ENCODE measurements around the gene DUSP21.

- TF ChIP-seq, protein P1, sequence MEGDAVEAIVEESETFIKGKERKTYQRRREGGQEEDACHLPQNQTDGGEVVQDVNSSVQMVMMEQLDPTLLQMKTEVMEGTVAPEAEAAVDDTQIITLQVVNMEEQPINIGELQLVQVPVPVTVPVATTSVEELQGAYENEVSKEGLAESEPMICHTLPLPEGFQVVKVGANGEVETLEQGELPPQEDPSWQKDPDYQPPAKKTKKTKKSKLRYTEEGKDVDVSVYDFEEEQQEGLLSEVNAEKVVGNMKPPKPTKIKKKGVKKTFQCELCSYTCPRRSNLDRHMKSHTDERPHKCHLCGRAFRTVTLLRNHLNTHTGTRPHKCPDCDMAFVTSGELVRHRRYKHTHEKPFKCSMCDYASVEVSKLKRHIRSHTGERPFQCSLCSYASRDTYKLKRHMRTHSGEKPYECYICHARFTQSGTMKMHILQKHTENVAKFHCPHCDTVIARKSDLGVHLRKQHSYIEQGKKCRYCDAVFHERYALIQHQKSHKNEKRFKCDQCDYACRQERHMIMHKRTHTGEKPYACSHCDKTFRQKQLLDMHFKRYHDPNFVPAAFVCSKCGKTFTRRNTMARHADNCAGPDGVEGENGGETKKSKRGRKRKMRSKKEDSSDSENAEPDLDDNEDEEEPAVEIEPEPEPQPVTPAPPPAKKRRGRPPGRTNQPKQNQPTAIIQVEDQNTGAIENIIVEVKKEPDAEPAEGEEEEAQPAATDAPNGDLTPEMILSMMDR (IDR thresholded peaks at IDR 0.05), result no peak
- no peak for TF ChIP-seq EZH2phosphoT487 (IDR thresholded peaks at IDR 0.05)
- TF ChIP-seq EZH2 (IDR thresholded peaks at IDR 0.05), result no peak
These were observed 32.9 kb downstream of the DUSP21 start for GRCh38 chrX:44876767-44877166.
